OCI-LY1 (cell line): Measurements from ENCODE around the gene YIF1A.

Experiments
- EZH2 ChIP-seq: fragments of 200-600 bp; sonication (generic), shearing (Covaris generic); IDR thresholded peaks from 2 replicates; pipeline ENCODE4 v1.8.0; 2017; ENCODE audit warnings: borderline replicate concordance, mixed run types, mild to moderate bottlenecking, antibody characterized with exemption, low read length, moderate library complexity, mixed read lengths
- TF ChIP-seq, protein P1 (sequence below): fragments of 200-600 bp; sonication (generic), shearing (Covaris generic); IDR thresholded peaks from 2 replicates; pipeline ENCODE4 v1.5.1; 2017; ENCODE audit warnings: mild to moderate bottlenecking, antibody characterized with exemption, low read length, moderate library complexity, mixed read lengths

DNA sequence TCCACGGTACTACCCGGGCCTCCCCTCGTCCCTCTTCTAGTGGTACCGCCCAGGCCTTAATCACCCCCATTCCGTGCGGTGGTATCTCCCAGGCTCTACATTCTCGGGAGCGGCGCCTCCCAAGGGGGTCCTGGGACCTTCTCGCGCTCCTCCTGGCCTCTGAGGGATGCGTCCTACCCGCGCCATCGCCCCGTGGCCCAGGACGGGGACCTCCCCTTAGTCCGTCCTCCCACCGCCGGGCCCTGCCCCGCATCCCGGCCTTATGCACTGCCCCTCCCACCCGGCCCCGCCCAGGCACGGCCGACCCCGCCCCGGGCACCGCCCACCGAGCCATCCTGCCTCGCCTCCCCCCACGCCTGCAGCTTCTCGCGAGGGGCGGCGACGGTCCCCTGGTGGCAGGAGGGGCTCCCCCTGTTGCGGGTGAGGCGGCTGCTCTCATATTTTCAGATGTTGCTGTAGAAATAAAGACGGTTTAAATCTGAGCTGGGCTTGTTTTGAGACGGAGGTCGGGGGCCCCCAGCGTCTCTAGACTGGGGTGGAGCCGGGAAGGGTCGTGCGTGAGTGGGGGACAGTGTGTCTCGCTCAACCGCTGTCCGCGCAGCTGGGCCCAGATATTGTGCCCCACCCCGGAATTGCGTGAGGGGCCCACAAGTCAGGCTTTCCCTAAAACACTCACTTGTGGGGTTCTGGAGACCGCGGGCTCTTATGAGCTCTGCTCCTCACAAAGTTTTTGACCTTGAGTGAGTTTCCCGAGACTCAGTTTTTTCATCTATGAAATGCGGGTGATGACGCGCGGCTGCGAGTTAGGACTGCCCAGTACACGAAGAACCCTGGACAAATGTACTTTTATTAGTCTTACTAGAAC, 21.3 kb downstream of the YIF1A start:
- TF ChIP-seq, protein P1, sequence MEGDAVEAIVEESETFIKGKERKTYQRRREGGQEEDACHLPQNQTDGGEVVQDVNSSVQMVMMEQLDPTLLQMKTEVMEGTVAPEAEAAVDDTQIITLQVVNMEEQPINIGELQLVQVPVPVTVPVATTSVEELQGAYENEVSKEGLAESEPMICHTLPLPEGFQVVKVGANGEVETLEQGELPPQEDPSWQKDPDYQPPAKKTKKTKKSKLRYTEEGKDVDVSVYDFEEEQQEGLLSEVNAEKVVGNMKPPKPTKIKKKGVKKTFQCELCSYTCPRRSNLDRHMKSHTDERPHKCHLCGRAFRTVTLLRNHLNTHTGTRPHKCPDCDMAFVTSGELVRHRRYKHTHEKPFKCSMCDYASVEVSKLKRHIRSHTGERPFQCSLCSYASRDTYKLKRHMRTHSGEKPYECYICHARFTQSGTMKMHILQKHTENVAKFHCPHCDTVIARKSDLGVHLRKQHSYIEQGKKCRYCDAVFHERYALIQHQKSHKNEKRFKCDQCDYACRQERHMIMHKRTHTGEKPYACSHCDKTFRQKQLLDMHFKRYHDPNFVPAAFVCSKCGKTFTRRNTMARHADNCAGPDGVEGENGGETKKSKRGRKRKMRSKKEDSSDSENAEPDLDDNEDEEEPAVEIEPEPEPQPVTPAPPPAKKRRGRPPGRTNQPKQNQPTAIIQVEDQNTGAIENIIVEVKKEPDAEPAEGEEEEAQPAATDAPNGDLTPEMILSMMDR, result 0 out of 2 replicates have a peak, but pooled peaks have one; percentile 8
- no peak for TF ChIP-seq EZH2
